Activated CD4-positive, alpha-beta memory T cell treated with anti-CD3 and anti-CD28 coated beads, Interleukin-2, amount 10 ng/mL, durations not matched to agents 7 days and 5 days (primary cell): Measurements from ENCODE around the gene KDM4B. TPM values are rescaled to one million over a fixed set of nuclear protein-coding genes. Genes with fewer than 3 reads are reported as not detected.
"Not testable (repeated sequence)": the region's sequence is repeated elsewhere in the genome, so short reads cannot be mapped to it uniquely, and the experiment has no call there.

Experiments
- CTCF ChIA-PET: fragments of 350-600 bp; sonication (Branson Sonifier 250); formaldehyde crosslinking; loops from one replicate; lab custom pipeline; 2021; ENCODE audit warnings: antibody characterized with exemption, inconsistent platforms; lab: Charles Lee
- POLR2A ChIA-PET: fragments of 350-600 bp; sonication (Branson Sonifier 250); formaldehyde crosslinking; loops from one replicate; lab custom pipeline; 2021; ENCODE audit warnings: antibody characterized with exemption; lab: Charles Lee
- DNase-seq: peaks from one replicate; pipeline ENCODE4 v3.0.0-alpha.2; 2020
- H3K27ac Mint-ChIP-seq: one replicate; pipeline ENCODE4 v1.8.0; 2021; ENCODE audit warnings: mild to moderate bottlenecking, mixed read lengths
- H3K27me3 Mint-ChIP-seq: one replicate; pipeline ENCODE4 v1.8.0; 2021; ENCODE audit warnings: mixed read lengths
- H3K36me3 Mint-ChIP-seq: one replicate; pipeline ENCODE4 v1.8.0; 2021; ENCODE audit warnings: low read depth, mixed read lengths
- H3K4me1 Mint-ChIP-seq: one replicate; pipeline ENCODE4 v1.8.0; 2021; ENCODE audit warnings: mixed read lengths
- H3K4me3 Mint-ChIP-seq: one replicate; pipeline ENCODE4 v1.8.0; 2021; ENCODE audit warnings: mild to moderate bottlenecking, mixed read lengths
- H3K9me3 Mint-ChIP-seq: one replicate; pipeline ENCODE4 v1.8.0; 2021; ENCODE audit warnings: mixed read lengths
- total RNA-seq, 2 experiments: library from RNA; stranded (reverse); gene quantifications; one replicate each; pipeline ENCODE4 v1.2.3, GENCODE V29; 2021

KDM4B gene
- total RNA-seq = 10 to 100 TPM; 46.3 to 50.9 TPM

DNA sequence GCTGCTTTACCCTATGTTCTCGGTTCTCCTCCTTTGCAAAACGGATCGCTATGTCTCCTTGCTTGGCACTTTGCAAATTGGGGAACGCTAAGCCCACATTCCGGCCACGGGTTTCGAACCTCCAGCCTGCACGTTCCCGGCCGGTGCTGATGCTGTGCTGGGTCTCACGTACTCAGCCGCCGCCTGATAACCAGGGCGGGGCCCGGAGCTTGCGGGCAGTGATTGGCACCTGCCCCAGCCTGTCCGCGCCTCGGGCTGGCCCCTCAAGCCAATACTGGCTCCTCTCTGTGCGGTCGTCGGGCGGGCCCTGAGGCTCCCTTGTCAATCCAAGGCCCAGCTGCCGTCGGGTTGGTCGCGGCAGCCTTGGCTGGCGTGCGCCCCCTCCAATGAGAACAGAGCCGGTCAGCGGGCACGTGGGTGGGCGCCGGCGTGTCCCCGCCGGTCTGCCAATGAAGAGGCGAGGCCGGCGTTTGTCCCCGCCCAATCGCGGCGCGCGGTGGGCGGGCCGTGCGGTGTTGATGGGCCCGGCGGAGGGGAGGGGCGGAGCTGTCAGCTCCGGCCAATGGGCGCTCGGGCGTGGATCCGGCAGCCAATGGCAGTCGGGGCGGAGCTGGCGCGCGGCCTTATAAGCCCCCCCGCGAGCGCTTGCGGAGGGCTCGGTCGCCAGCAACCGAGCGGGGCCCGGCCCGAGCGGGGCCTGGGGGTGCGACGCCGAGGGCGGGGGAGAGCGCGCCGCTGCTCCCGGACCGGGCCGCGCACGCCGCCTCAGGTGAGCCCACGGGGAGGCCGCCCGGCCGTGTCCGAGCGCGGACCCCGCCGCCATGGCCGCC lies at the start of gene KDM4B:
Gene KDM4B (plus strand): TSS at position 652 of the 830 bp plus-strand sequence. CDS start 63,778 bp downstream, outside the sequence.
- ChIA-PET CTCF (interaction anchor here (0.5 to 1.7 kb wide), 12 partner anchors 10 to 1682 kb away, joined by 3 to 12 read pairs (median 4); partner anchors contain the start of gene FEM1A), POLR2A (interaction anchor here (0.6 to 5.7 kb wide), 9 partner anchors 10 to 751 kb away, joined by 3 to 65 read pairs (median 4); partner anchors contain the start of genes CATSPERD, LONP1 and UHRF1)
- Mint-ChIP-seq H3K4me1 (peaks cover 36% of the 10 kb centered on the region), H3K9me3 (no peaks in the 10 kb centered on the region), H3K27me3 (no peaks in the 10 kb centered on the region), H3K4me3 (peak within 1 kb of the TSS; percentile 86), H3K36me3 (peaks cover 26% of the 10 kb centered on the region), H3K27ac (peak within 1 kb of the TSS; percentile 88)
- peak; percentile 99 for DNase-seq

DNA sequence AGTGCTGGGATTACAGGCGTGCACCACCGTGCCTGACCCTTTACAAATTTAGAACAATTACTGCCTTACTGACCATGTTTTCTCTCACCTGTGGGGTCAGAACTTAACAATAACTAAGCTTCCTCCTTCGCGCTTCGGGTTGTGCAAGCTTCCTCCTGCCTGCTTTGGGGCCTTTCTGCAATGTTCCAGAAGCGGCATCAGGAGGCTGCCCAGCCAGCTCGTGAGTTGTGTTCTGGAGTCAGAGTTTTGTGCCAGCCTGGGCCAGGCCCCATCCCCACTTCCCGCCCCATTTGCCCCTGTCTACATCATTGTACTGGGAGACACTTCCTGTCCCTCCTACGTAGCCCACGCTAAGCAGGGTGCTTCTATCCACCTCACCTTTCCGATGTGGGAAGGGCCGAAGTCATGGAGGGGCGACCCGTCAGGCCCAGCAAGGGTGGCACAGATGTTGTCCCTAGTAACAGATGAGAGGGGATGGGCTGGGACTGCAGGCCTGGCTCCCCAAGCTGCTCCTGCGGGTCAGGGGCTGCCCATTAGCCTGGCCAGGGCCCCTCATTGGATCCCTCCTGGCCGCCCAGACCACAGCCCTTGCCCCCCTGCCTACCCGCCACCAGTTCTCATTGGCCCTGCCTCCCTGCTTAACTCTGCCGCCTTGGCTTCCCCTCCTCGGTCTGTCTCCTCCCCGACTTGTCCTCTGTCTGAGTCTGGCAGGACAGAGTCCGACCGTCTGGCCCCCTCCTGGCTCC lies 46.2 kb upstream of the KDM4B start:
- H3K36me3 Mint-ChIP-seq = peaks cover 31% of the 10 kb centered on the region
- DNase-seq = no peak
- CTCF ChIA-PET = no interaction called here
- peaks cover 9% of the 10 kb centered on the region for H3K4me1 Mint-ChIP-seq
- no peaks in the 10 kb centered on the region for H3K9me3 Mint-ChIP-seq
- POLR2A ChIA-PET = no interaction called here
- H3K27ac Mint-ChIP-seq = no peak overlapping the region
- no peaks in the 10 kb centered on the region for H3K27me3 Mint-ChIP-seq
- H3K4me3 Mint-ChIP-seq = no peak overlapping the region

GRCh38 chr19:4923276-4923747 lies 45.6 kb upstream of the KDM4B start:
- ChIA-PET POLR2A (no interaction called here), CTCF (no interaction called here)
- Mint-ChIP-seq H3K27ac (no peak overlapping the region), H3K9me3 (no peaks in the 10 kb centered on the region), H3K4me3 (no peak overlapping the region), H3K36me3 (peaks cover 31% of the 10 kb centered on the region), H3K4me1 (peaks cover 6% of the 10 kb centered on the region), H3K27me3 (no peaks in the 10 kb centered on the region)
- DNase-seq = no peak

- POLR2A ChIA-PET = interaction anchor here (1.5 kb wide), 1 partner anchor 12 kb away, joined by 3 read pairs; no protein-coding TSS in a partner anchor
- Mint-ChIP-seq H3K4me1 (peaks cover 3% of the 10 kb centered on the region), H3K4me3 (no peak overlapping the region), H3K27ac (no peak overlapping the region), H3K27me3 (no peaks in the 10 kb centered on the region), H3K9me3 (no peaks in the 10 kb centered on the region), H3K36me3 (peaks cover 34% of the 10 kb centered on the region)
- CTCF ChIA-PET = no interaction called here
- DNase-seq = no peak
Measured at GRCh38 chr19:4929186-4929585, 39.7 kb upstream of the KDM4B start.

DNA sequence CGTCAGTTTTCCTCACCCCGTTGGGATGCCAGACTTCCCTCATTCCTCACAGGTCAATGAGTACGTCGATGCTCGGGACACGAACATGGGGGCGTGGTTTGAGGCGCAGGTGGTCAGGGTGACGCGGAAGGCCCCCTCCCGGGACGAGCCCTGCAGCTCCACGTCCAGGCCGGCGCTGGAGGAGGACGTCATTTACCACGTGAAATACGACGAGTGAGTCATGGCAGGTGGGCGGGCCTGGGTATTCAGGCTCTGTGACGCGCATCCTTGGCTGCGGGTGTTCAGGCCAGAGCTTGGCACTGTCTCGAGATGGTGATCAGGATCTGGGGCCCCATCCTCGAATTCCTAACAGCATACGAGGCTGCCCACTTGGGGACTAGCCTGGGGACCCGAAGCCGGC lies 38.2 kb upstream of the KDM4B start:
- no peak for DNase-seq
- ChIA-PET CTCF (no interaction called here), POLR2A (no interaction called here)
- Mint-ChIP-seq H3K4me1 (no peaks in the 10 kb centered on the region), H3K36me3 (peaks cover 43% of the 10 kb centered on the region), H3K4me3 (no peak overlapping the region), H3K9me3 (no peaks in the 10 kb centered on the region), H3K27ac (no peak overlapping the region), H3K27me3 (no peaks in the 10 kb centered on the region)

DNA sequence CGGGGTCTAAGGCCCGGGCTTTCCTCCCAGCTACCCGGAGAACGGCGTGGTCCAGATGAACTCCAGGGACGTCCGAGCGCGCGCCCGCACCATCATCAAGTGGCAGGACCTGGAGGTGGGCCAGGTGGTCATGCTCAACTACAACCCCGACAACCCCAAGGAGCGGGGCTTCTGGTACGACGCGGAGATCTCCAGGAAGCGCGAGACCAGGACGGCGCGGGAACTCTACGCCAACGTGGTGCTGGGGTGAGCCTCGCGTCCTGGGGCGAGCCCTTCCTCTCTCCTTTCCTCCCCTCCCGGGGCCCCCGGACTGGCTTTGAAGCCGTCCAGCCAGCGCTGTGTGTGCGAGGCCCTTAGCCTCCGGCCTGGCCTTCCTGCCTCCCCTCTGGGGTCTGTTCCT lies 36.2 kb upstream of the KDM4B start:
- H3K9me3 Mint-ChIP-seq = no peaks in the 10 kb centered on the region
- no peaks in the 10 kb centered on the region for H3K27me3 Mint-ChIP-seq
- no peak overlapping the region for H3K27ac Mint-ChIP-seq
- peaks cover 59% of the 10 kb centered on the region for H3K36me3 Mint-ChIP-seq
- ChIA-PET CTCF (no interaction called here), POLR2A (no interaction called here)
- no peaks in the 10 kb centered on the region for H3K4me1 Mint-ChIP-seq
- no peak for DNase-seq
- H3K4me3 Mint-ChIP-seq = no peak overlapping the region

DNA sequence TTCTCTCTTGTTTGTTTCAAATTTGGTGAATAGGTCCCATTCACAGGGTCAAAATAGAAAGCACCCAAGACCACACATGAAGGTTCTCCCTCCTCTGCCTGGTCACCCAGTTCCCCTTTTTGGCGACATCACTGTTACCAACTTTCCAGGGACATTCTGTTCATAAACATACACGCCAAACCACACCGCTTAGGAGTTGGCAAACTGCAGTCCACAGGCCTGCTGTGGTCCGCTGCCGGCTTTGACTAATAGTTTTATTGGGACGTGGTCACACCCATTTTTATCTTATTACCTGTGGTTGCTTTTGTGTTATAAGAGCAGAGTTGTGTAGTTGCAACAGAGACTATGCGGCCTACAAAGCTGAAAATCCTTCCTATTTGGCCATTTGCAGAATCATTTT lies 35.4 kb upstream of the KDM4B start:
- H3K9me3 Mint-ChIP-seq = no peaks in the 10 kb centered on the region
- peaks cover 67% of the 10 kb centered on the region for H3K36me3 Mint-ChIP-seq
- ChIA-PET CTCF (no interaction called here), POLR2A (no interaction called here)
- no peak overlapping the region for H3K27ac Mint-ChIP-seq
- no peak for DNase-seq
- H3K4me1 Mint-ChIP-seq = no peaks in the 10 kb centered on the region
- H3K27me3 Mint-ChIP-seq = no peaks in the 10 kb centered on the region
- H3K4me3 Mint-ChIP-seq = no peak overlapping the region

- ChIA-PET POLR2A (no interaction called here), CTCF (no interaction called here)
- Mint-ChIP-seq H3K4me1 (no peaks in the 10 kb centered on the region), H3K9me3 (no peaks in the 10 kb centered on the region), H3K27me3 (no peaks in the 10 kb centered on the region), H3K4me3 (no peak overlapping the region), H3K27ac (no peak overlapping the region), H3K36me3 (peaks cover 62% of the 10 kb centered on the region)
- DNase-seq = no peak
Measured at GRCh38 chr19:4935444-4935843, 33.5 kb upstream of the KDM4B start.

DNA sequence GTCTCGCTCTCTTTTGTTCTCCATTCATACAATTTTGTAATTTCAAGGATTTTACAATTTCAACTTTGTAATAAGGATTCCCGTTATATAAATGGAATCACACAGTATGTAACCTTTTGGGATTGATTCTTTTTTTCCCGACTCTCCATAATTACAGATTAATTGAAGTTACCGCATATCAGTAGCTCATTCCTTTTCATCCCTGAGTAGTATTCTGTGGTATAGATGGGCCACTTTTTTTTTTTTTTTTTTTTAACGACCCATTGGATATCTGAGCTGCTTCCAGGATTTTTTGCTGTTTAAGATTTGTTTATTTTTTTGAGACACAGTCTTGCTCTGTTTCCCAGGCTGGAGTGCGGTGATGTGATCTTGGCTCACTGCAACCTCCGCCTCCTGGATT lies 31.9 kb upstream of the KDM4B start:
- Mint-ChIP-seq H3K4me3 (no peak overlapping the region), H3K27me3 (no peaks in the 10 kb centered on the region), H3K9me3 (no peaks in the 10 kb centered on the region), H3K27ac (no peak overlapping the region), H3K4me1 (no peaks in the 10 kb centered on the region), H3K36me3 (peaks cover 60% of the 10 kb centered on the region)
- CTCF ChIA-PET = interaction anchor here (1.4 kb wide), 1 partner anchor 94 kb away, joined by 5 read pairs; no protein-coding TSS in a partner anchor
- POLR2A ChIA-PET = interaction anchor here (0.6 kb wide), 1 partner anchor 33 kb away, joined by 4 read pairs; no protein-coding TSS in a partner anchor
- no peak for DNase-seq

DNA sequence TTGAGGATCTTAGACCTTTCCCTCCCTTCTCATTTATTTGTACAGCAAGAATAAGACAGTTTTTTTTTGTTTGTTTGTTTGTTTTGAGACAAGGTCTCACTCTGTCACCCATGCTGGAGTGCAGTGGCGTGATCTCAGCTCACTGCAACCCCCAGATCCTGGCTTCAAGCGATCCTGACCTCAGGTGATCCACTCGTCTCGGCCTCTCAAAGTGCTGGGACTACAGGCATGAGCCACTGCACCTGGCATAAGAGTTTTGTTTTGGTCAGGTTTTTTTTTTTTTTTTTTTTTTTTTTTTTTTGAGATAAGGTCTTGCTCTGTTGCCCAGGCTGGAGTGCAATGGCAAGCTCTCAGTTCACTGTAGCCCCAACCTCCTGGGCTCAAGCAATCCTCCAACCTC lies 30.5 kb upstream of the KDM4B start:
- H3K4me1 Mint-ChIP-seq, POLR2A ChIA-PET, DNase-seq, H3K27me3 Mint-ChIP-seq, CTCF ChIA-PET, H3K9me3 Mint-ChIP-seq, H3K4me3 Mint-ChIP-seq: not testable (repeated sequence)
- Mint-ChIP-seq H3K27ac (peak overlapping the region; percentile 6), H3K36me3 (peaks cover 62% of the 10 kb centered on the region)

DNA sequence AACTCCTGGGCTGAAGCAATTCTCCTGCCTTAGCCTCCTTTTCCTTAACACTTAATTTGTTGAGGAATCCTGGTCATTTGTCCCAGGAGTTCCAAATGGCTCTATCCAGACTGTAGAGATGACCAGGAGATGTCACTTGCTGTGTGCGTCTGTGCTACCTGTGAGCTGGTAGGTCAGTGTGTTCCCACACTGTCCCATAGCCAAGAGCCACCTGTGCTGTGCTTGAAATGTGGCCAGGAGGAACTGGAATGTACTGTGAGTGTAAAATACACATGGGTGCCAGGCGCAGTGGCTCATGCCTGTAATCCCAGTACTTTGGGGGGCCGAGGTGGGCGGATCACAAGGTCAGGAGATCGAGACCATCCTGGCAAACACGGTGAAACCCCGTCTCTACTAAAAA lies 29.4 kb upstream of the KDM4B start:
- ChIA-PET POLR2A (interaction anchor here (1.1 kb wide), 1 partner anchor 13 kb away, joined by 4 read pairs; no protein-coding TSS in a partner anchor), CTCF (interaction anchor here (1.0 kb wide), 1 partner anchor 32 kb away, joined by 4 read pairs; no protein-coding TSS in a partner anchor)
- Mint-ChIP-seq H3K4me3 (no peak overlapping the region), H3K9me3 (no peaks in the 10 kb centered on the region), H3K4me1 (no peaks in the 10 kb centered on the region), H3K27ac (no peak overlapping the region), H3K36me3 (peaks cover 62% of the 10 kb centered on the region), H3K27me3 (no peaks in the 10 kb centered on the region)
- DNase-seq = no peak

GRCh38 chr19:4941638-4942169 lies 27.2 kb upstream of the KDM4B start:
- DNase-seq, H3K9me3 Mint-ChIP-seq, H3K27ac Mint-ChIP-seq, CTCF ChIA-PET, H3K27me3 Mint-ChIP-seq, H3K4me1 Mint-ChIP-seq, POLR2A ChIA-PET, H3K4me3 Mint-ChIP-seq: not testable (repeated sequence)
- H3K36me3 Mint-ChIP-seq = peaks cover 61% of the 10 kb centered on the region

- POLR2A ChIA-PET, CTCF ChIA-PET, H3K4me3 Mint-ChIP-seq, H3K27ac Mint-ChIP-seq, DNase-seq, H3K4me1 Mint-ChIP-seq, H3K27me3 Mint-ChIP-seq, H3K9me3 Mint-ChIP-seq: not testable (repeated sequence)
- peaks cover 65% of the 10 kb centered on the region for H3K36me3 Mint-ChIP-seq
Measured at GRCh38 chr19:4950650-4951049, 18.3 kb upstream of the KDM4B start.
